HFF-Myc (cell line): ENCODE measurements around the gene CPLX3.
A peak's percentile ranks its signal among the peaks of the same experiment; 100 is the strongest.

Source experiments
- DNase-seq: peaks from one replicate; pipeline ENCODE4 v3.0.0-alpha.2; 2011; ENCODE audit warnings: low read depth; ENCODE audit errors: extremely low read depth
- H3K4me3 ChIP-seq: replicated peaks from 2 replicates; pipeline ENCODE4 v1.5.1; 2011; ENCODE audit warnings: low read depth, mild to moderate bottlenecking, control low read depth, low read length
- TF ChIP-seq, protein P1 (sequence below): IDR thresholded peaks from 2 replicates; pipeline ENCODE4 v1.5.1; 2012; ENCODE audit warnings: mild to moderate bottlenecking, low read depth, low read length, control low read depth; ENCODE audit errors: missing control alignments

CPLX3 gene

DNA sequence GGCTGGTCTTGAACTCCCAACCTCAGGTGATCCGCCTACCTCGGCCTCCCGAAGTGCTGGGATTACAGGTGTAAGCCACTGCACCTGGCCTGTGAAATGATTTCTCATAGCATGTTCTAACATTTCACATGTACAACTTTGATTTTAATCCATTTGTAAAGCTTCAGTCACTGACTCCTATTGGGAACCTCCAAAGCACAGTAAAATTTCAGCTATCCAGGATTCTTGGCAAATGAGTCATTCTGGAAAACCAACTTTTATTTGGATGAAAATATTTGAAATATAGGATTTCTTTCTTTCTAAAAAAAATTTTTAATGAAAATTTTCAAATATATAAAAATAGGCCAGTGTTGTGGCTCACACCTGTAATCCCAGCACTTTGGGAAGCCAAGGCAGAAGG is 16.5 kb upstream of the CPLX3 start:
- DNase-seq: no peak
- TF ChIP-seq, protein P1, sequence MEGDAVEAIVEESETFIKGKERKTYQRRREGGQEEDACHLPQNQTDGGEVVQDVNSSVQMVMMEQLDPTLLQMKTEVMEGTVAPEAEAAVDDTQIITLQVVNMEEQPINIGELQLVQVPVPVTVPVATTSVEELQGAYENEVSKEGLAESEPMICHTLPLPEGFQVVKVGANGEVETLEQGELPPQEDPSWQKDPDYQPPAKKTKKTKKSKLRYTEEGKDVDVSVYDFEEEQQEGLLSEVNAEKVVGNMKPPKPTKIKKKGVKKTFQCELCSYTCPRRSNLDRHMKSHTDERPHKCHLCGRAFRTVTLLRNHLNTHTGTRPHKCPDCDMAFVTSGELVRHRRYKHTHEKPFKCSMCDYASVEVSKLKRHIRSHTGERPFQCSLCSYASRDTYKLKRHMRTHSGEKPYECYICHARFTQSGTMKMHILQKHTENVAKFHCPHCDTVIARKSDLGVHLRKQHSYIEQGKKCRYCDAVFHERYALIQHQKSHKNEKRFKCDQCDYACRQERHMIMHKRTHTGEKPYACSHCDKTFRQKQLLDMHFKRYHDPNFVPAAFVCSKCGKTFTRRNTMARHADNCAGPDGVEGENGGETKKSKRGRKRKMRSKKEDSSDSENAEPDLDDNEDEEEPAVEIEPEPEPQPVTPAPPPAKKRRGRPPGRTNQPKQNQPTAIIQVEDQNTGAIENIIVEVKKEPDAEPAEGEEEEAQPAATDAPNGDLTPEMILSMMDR: no peak
- no peak overlapping the region for H3K4me3 ChIP-seq

- H3K4me3 ChIP-seq: no peak within 1 kb of the TSS
- no peak for DNase-seq
- TF ChIP-seq, protein P1: no peak
These were observed 13.9 kb upstream of the CPLX3 start, which contains the start of gene LMAN1L for GRCh38 chr15:74812533-74812932. Gene LMAN1L, plus strand, starts transcription at chr15:74812835. Its CDS starts 20 bp downstream, at chr15:74812855.

GRCh38 chr15:74815121-74815934 is 11.1 kb upstream of the CPLX3 start:
- no peak for DNase-seq
- TF ChIP-seq, protein P1: no peak

GRCh38 chr15:74815961-74816360 is 10.5 kb upstream of the CPLX3 start:
- H3K4me3 ChIP-seq: no peak overlapping the region
- no peak for DNase-seq
- TF ChIP-seq, protein P1: no peak

More at GRCh38 chr15:74815121-74815934, 11.1 kb upstream of the CPLX3 start:
- no peak overlapping the region for H3K4me3 ChIP-seq

DNA sequence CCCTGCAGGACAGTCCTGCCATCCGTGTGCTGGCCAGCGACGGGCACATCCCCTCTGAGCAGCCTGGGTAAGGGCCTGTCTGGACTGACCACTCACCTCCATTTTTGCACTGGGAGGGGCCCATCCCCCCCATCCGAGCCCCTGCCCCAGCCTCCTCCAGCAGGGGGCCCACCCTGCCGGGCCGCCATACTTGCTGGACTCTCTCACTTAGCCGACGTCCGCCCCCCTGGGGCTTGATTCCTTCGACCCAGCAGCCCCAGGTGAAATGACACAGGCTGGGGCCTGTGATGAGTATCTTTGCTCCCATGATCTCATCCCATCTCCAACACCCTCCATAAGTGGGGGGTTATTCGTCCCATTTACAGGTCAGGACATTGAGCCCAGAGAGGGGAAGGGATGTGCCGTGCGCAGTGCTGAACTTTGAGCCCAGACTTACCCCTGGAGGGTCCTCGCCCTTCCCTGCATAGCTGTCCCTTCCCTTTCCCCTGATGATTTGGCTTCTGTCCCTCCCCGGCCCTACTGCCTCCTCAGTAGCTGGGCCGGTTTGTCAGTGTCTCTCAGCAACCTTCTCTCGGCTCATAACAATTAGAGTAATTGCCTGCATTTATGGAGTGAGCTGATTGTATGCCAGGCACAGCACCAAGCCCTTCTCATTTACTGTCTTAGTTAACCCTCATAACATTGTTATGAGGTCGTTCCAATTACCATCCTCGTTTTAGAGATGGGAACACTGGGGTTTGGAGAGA is 9.6 kb upstream of the CPLX3 start:
- DNase-seq: no peak
- no peak overlapping the region for H3K4me3 ChIP-seq
- TF ChIP-seq, protein P1: no peak

- H3K4me3 ChIP-seq: no peak overlapping the region
- TF ChIP-seq, protein P1: peak; percentile 10
- peak; percentile 6 for DNase-seq
These were observed 9.1 kb upstream of the CPLX3 start for GRCh38 chr15:74817370-74817737.
